Measurements from ENCODE around the gene SCN5A.

SCN5A gene

GRCh38 chr3:38510631-38511030 is 138.9 kb downstream of the SCN5A start:
- Histone ChIP-seq H3K9me3 (ENCODE audit: control insufficient read depth, low read length) (no peaks in the 10 kb centered on the region), H3K4me1 (ENCODE audit: control insufficient read depth, insufficient read depth, low read length) (no peaks in the 10 kb centered on the region), H3K9ac (ENCODE audit: low read length) (no peak overlapping the region), H3K4me3 (ENCODE audit: low read length) (no peak overlapping the region), H3K36me3 (ENCODE audit: control insufficient read depth, insufficient read depth, low read length) (no peaks in the 10 kb centered on the region), H3K27me3 (ENCODE audit: control insufficient read depth, insufficient read depth, low read length) (no peaks in the 10 kb centered on the region)

GRCh38 chr3:38509732-38510131 is 139.8 kb downstream of the SCN5A start:
- Histone ChIP-seq H3K36me3 (ENCODE audit: control insufficient read depth, insufficient read depth, low read length) (no peaks in the 10 kb centered on the region), H3K9ac (ENCODE audit: low read length) (no peak overlapping the region), H3K27me3 (ENCODE audit: control insufficient read depth, insufficient read depth, low read length) (no peaks in the 10 kb centered on the region), H3K4me3 (ENCODE audit: low read length) (no peak overlapping the region), H3K4me1 (ENCODE audit: control insufficient read depth, insufficient read depth, low read length) (no peaks in the 10 kb centered on the region), H3K9me3 (ENCODE audit: control insufficient read depth, low read length) (no peaks in the 10 kb centered on the region)

- no peak overlapping the region for H3K9ac ChIP-seq (ENCODE audit: low read length)
- H3K4me3 ChIP-seq (ENCODE audit: low read length): no peak overlapping the region
- no peaks in the 10 kb centered on the region for H3K27me3 ChIP-seq (ENCODE audit: control insufficient read depth, insufficient read depth, low read length)
- H3K36me3 ChIP-seq (ENCODE audit: control insufficient read depth, insufficient read depth, low read length): no peaks in the 10 kb centered on the region
- H3K9me3 ChIP-seq (ENCODE audit: control insufficient read depth, low read length): no peaks in the 10 kb centered on the region
- H3K4me1 ChIP-seq (ENCODE audit: control insufficient read depth, insufficient read depth, low read length): no peaks in the 10 kb centered on the region
These were observed 142.4 kb downstream of the SCN5A start for GRCh38 chr3:38507120-38507519.

GRCh38 chr3:38500688-38501417 is 148.6 kb downstream of the SCN5A start:
- H3K4me1 ChIP-seq (ENCODE audit: control insufficient read depth, insufficient read depth, low read length): peaks cover 8% of the 10 kb centered on the region
- no peaks in the 10 kb centered on the region for H3K36me3 ChIP-seq (ENCODE audit: control insufficient read depth, insufficient read depth, low read length)
- H3K27me3 ChIP-seq (ENCODE audit: control insufficient read depth, insufficient read depth, low read length): no peaks in the 10 kb centered on the region
- H3K4me3 ChIP-seq (ENCODE audit: low read length): no peak overlapping the region
- no peak overlapping the region for H3K9ac ChIP-seq (ENCODE audit: low read length)
- H3K9me3 ChIP-seq (ENCODE audit: control insufficient read depth, low read length): no peaks in the 10 kb centered on the region
